Right lobe of liver (tissue), 4 donors: ENCODE data around the gene LYRM7.

Experiments used
- POLR2A ChIP-seq: fragments of 450-650 bp; IDR thresholded peaks from one replicate; pipeline ENCODE4 v1.6.1; 2017; ENCODE audit warnings: antibody characterized with exemption, mild to moderate bottlenecking
- TF ChIP-seq, protein P1 (sequence below), 4 donors: fragments of 200-600 bp in 3 of 4; fragments of 450-650 bp in 1 of 4; IDR thresholded peaks; one replicate each; pipeline versions ENCODE4 v1.5.1 to v1.8.0; 2016 to 2022; ENCODE audit warnings: antibody characterized with exemption in 4 of 4, mild to moderate bottlenecking in 2 of 4
- donor health status: DM: no; HTN: no; CAD: no.
- donor health status: DM: no; HTN: no; CAD: no.
- donor health status: DM: no; HTN: yes; CAD: no.

DNA sequence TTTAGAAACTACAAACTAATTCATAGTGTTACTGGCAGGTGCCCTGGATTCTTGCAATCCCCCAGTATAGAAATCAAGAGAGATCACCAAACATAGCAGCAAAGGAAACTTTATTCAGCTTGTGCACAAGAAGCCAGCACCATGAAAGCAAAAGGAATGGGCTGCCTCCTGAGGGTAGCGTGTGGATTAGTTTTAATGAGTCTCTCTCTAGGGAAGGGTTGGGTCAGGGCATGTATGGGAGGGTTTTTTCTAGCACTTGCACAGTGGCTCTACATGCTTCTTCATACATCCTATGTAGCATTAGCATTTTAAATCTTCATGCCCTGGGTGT, 38.4 kb downstream of the LYRM7 start:
- TF ChIP-seq, protein P1, sequence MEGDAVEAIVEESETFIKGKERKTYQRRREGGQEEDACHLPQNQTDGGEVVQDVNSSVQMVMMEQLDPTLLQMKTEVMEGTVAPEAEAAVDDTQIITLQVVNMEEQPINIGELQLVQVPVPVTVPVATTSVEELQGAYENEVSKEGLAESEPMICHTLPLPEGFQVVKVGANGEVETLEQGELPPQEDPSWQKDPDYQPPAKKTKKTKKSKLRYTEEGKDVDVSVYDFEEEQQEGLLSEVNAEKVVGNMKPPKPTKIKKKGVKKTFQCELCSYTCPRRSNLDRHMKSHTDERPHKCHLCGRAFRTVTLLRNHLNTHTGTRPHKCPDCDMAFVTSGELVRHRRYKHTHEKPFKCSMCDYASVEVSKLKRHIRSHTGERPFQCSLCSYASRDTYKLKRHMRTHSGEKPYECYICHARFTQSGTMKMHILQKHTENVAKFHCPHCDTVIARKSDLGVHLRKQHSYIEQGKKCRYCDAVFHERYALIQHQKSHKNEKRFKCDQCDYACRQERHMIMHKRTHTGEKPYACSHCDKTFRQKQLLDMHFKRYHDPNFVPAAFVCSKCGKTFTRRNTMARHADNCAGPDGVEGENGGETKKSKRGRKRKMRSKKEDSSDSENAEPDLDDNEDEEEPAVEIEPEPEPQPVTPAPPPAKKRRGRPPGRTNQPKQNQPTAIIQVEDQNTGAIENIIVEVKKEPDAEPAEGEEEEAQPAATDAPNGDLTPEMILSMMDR (IDR thresholded peaks at IDR 0.05): no peak
- no peak for TF ChIP-seq POLR2A
